ENCODE results near the gene DVL2. TPM values are rescaled to one million over a fixed set of nuclear protein-coding genes. Genes with fewer than 3 reads are reported as not detected.

The DVL2 gene
- total RNA-seq, 3 donors from 2014 or later, result 32.0 to 58.2 (median 47.9) TPM

DNA sequence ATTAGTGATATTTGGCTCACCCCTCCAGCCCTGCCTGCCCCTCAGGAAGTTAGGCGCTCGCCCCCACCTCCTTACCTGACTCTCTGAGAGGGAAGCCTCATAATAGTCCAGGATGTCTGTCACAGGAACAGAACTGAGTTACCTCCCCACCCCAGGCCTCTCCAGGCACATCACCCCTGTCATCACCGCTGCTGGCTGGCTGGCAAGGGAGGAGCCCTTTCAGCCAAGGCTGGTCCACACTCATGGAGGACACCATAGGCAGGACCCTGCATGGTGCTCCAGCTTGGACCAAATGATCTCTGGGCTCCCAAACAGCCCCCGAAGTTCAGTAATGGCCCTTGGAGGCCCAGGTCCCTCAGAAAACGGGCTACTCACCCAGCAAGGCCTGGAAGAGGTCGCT, 16.2 kb downstream of the DVL2 start:
- Histone ChIP-seq H3K27ac (peak overlapping the region; percentile 100), H3K36me3 (no peaks in the 10 kb centered on the region), H3K4me1 (peaks cover 4 to 38% of the 10 kb centered on the region in 2 donors), H3K4me3 (peak overlapping the region; percentile 44 to 70 (median 47)), H3K27me3 (no peaks in the 10 kb centered on the region), H3K9me3 (no peaks in the 10 kb centered on the region)
- no peak for TF ChIP-seq POLR2AphosphoS5 (IDR thresholded peaks at IDR 0.05)
- no peak for TF ChIP-seq POLR2A (IDR thresholded peaks at IDR 0.05)
- TF ChIP-seq, protein P1, sequence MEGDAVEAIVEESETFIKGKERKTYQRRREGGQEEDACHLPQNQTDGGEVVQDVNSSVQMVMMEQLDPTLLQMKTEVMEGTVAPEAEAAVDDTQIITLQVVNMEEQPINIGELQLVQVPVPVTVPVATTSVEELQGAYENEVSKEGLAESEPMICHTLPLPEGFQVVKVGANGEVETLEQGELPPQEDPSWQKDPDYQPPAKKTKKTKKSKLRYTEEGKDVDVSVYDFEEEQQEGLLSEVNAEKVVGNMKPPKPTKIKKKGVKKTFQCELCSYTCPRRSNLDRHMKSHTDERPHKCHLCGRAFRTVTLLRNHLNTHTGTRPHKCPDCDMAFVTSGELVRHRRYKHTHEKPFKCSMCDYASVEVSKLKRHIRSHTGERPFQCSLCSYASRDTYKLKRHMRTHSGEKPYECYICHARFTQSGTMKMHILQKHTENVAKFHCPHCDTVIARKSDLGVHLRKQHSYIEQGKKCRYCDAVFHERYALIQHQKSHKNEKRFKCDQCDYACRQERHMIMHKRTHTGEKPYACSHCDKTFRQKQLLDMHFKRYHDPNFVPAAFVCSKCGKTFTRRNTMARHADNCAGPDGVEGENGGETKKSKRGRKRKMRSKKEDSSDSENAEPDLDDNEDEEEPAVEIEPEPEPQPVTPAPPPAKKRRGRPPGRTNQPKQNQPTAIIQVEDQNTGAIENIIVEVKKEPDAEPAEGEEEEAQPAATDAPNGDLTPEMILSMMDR (IDR thresholded peaks at IDR 0.05), result no peak
- DNase-seq (ENCODE audit: low spot score in 2 of 2), result no peak
- intact Hi-C loops (cut with DNase I; ENCODE audit: low total_unique reads), result no loop called here

DNA sequence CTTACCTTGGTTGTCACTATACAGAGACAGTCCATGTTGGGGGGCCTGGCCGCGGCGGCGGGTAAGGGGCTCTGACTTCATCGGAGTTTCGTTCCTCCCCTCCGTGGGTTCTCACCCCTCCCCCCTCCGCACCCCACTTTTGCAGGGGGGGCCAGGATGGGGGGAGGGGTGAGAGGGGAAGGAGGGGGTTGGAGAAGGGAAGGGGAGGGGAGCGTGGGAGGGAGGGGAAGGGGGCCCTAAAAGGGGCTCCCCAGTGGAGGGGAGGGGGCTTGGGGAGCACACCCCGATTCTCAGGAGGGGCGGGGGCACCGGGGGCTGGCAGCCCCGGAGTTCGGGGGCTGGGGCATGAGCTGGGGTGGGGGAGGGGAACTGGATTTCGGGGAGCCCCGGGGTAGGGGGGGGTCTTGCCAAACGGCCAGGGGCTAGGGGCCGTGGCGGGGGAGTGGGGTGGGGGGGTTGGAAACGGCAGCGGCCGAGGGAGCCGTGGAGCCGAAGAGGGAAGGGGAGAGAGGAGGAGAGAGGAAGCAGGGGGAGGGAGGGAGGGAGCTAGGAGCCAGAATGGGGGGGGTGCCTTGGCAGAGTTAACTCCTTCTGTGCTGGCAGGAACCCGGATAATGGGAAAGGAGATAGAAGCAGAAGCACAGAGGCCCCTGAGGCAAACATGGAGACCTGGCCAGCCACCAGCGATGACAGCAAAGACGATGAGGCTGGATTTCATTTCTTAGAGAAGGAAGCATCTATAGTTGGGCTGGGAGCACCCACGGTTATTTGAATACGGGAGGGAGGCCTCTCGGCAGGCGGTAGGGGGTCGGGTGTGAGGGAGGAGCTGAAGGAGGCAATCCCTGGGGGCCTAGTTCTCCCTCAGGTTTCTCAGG, 17.0 kb downstream of the DVL2 start:
- Histone ChIP-seq H3K36me3 (no peaks in the 10 kb centered on the region), H3K4me3 (peak overlapping the region; percentile 44 to 70 (median 47)), H3K4me1 (peaks cover 4 to 38% of the 10 kb centered on the region in 2 donors), H3K27me3 (no peaks in the 10 kb centered on the region), H3K9me3 (no peaks in the 10 kb centered on the region), H3K27ac (peak overlapping the region; percentile 100)
- intact Hi-C loops (cut with DNase I; ENCODE audit: low total_unique reads), result no loop called here
- DNase-seq (ENCODE audit: low spot score in 2 of 2), result no peak
- TF ChIP-seq POLR2AphosphoS5 (IDR thresholded peaks at IDR 0.05), result no peak
- no peak for TF ChIP-seq POLR2A (IDR thresholded peaks at IDR 0.05)
- TF ChIP-seq, protein P1 (IDR thresholded peaks at IDR 0.05), result no peak

DNA sequence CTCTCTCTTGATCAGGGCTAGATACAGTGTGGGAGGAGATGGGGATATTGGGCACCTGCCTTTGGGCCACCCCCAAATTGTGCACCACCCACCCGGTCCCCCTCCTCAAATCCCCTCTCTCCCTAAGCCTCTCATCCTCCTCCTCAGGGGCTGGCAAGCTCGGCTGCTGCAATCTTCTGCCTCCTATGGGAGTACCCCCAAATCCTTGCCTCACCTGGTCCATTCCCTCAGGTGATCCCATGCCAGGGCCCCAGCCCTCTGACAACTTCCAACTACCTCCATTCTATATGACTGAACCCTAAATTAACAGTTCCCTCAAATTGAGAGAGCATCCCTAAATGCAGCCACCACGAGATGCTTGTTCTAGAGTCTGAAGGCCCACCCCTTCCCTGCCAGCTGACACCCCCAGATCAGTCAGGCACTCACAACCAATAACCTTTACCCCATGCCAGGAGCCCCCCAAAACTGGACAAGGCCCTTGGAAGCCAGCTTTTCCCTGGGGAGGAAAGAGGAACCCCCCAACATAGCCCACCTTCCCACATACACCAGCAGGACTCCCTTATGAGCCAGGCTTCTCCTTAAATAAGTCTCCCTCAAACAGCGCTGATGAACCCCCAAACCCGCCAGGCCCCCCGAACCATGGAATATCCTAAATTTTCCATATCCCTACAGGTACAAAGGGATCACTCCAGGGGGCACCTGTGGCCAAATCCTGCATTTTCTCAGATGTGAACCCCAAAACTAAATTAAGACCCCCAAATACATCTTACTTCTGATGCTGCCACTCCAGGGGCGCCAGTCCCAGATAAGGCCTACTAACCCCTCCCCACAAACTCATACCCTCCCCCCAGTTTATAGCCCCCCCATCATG, 17.8 kb downstream of the DVL2 start:
- Histone ChIP-seq H3K27me3 (no peaks in the 10 kb centered on the region), H3K9me3 (no peaks in the 10 kb centered on the region), H3K4me1 (peaks cover 4 to 37% of the 10 kb centered on the region in 2 donors), H3K36me3 (no peaks in the 10 kb centered on the region), H3K4me3 (peak overlapping the region; percentile 44 to 70 (median 47)), H3K27ac (peak overlapping the region; percentile 100)
- intact Hi-C loops (cut with DNase I; ENCODE audit: low total_unique reads), result no loop called here
- no peak for DNase-seq (ENCODE audit: low spot score in 2 of 2)
- no peak for TF ChIP-seq POLR2AphosphoS5 (IDR thresholded peaks at IDR 0.05)
- no peak for TF ChIP-seq POLR2A (IDR thresholded peaks at IDR 0.05)
- TF ChIP-seq, protein P1 (IDR thresholded peaks at IDR 0.05), result no peak

DNA sequence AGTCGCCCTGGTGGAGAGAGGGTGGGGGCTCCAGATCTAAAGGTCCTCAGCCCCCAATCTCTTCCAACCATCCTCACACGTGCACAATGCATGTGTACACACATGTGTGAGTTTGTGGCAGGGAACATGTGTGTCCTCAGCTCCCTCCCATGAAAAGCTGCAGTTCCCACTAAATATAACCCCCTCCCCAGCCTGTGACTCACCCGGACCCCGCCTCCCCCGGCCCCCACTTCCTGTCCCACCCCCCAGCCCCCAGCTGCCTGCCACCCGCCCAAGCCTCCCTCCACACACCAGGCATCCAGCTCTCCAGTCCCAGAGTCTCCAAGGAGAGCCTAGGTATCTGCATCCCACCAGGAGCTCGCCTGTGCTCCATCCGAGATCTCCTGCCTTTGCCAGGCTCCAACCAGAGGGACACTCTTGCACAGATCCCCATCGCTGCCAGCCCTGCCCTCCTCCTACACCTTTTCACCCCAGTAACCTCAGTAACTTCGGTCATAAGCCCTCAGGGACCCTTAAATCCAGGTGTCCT, 18.6 kb downstream of the DVL2 start:
- Histone ChIP-seq H3K4me1 (peaks cover under 1 to 29% of the 10 kb centered on the region in 2 donors), H3K27me3 (no peaks in the 10 kb centered on the region), H3K27ac (peak overlapping the region; percentile 100), H3K9me3 (no peaks in the 10 kb centered on the region), H3K4me3 (peak overlapping the region; percentile 2 to 70 (median 61)), H3K36me3 (no peaks in the 10 kb centered on the region)
- no peak for TF ChIP-seq POLR2AphosphoS5 (IDR thresholded peaks at IDR 0.05)
- no peak for TF ChIP-seq POLR2A (IDR thresholded peaks at IDR 0.05)
- TF ChIP-seq, protein P1 (IDR thresholded peaks at IDR 0.05), result no peak
- intact Hi-C loops (cut with DNase I; ENCODE audit: low total_unique reads), result no loop called here
- no peak for DNase-seq (ENCODE audit: low spot score in 2 of 2)
